ENCODE data around the gene GFY. TPM values are rescaled to one million over a fixed set of nuclear protein-coding genes. Genes with fewer than 3 reads are reported as not detected.

The GFY gene
- total and polyA plus RNA-seq, 9 of the 15 experiments (the other 6 are each of a cell fraction or from before 2014, with no cell fraction given): 0.06 to 0.40 (median 0.19) TPM; not detected in 3

DNA sequence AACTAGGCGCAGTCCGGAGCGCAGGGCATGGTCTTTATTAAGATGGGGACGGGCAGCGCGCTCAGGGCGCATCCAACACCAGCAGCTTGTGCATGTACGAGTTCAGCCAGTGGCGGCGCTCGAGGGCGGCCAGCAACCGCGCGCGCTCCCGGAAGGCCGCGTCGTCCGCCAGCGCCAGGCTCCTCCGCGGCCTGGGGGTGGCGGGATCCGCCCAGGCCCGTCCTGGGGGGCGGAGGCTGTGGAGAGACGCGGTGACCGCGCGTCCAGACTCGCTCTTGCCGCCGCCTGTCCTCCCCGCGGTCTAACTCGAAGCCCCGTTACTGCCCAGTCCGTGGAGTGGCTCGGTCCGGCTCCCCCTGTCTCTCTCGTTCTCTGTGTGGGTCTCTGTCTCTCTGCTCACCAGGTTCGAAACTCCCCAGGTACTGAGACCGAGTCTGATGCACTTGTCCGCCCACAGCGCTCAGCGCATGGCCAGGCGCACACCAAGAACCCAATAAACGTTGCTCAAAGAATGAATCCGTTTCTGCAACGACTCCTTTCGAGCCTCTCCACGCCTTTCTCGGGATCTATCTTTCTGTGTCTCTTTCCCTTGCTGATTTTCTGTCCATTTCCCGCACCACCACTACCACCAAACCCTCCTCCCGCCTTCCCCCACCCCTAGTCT, 2.6 kb upstream of the GFY start (continued):
- TF ChIP-seq RBM34 (IDR thresholded peaks at IDR 0.05; ENCODE audit: borderline replicate concordance, insufficient read depth, low read length): no peak
- TF ChIP-seq HNRNPLL (IDR thresholded peaks at IDR 0.05; ENCODE audit: low read depth, low read length, poor library complexity, severe bottlenecking): peak; percentile 55
- TF ChIP-seq, protein P1, sequence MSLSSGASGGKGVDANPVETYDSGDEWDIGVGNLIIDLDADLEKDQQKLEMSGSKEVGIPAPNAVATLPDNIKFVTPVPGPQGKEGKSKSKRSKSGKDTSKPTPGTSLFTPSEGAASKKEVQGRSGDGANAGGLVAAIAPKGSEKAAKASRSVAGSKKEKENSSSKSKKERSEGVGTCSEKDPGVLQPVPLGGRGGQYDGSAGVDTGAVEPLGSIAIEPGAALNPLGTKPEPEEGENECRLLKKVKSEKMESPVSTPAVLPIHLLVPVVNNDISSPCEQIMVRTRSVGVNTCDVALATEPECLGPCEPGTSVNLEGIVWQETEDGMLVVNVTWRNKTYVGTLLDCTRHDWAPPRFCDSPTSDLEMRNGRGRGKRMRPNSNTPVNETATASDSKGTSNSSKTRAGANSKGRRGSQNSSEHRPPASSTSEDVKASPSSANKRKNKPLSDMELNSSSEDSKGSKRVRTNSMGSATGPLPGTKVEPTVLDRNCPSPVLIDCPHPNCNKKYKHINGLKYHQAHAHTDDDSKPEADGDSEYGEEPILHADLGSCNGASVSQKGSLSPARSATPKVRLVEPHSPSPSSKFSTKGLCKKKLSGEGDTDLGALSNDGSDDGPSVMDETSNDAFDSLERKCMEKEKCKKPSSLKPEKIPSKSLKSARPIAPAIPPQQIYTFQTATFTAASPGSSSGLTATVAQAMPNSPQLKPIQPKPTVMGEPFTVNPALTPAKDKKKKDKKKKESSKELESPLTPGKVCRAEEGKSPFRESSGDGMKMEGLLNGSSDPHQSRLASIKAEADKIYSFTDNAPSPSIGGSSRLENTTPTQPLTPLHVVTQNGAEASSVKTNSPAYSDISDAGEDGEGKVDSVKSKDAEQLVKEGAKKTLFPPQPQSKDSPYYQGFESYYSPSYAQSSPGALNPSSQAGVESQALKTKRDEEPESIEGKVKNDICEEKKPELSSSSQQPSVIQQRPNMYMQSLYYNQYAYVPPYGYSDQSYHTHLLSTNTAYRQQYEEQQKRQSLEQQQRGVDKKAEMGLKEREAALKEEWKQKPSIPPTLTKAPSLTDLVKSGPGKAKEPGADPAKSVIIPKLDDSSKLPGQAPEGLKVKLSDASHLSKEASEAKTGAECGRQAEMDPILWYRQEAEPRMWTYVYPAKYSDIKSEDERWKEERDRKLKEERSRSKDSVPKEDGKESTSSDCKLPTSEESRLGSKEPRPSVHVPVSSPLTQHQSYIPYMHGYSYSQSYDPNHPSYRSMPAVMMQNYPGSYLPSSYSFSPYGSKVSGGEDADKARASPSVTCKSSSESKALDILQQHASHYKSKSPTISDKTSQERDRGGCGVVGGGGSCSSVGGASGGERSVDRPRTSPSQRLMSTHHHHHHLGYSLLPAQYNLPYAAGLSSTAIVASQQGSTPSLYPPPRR (CRISPR knock-in tag; IDR thresholded peaks at IDR 0.05; ENCODE audit: borderline replicate concordance): no peak
- TF ChIP-seq STAT5B (CRISPR knock-in tag; IDR thresholded peaks at IDR 0.05): no peak
- TF ChIP-seq SMARCC2 (IDR thresholded peaks at IDR 0.05; ENCODE audit: low read depth): no peak
- TF ChIP-seq ZC3H11A (IDR thresholded peaks at IDR 0.05; ENCODE audit: low read depth, low read length): no peak
- TF ChIP-seq, protein P2, sequence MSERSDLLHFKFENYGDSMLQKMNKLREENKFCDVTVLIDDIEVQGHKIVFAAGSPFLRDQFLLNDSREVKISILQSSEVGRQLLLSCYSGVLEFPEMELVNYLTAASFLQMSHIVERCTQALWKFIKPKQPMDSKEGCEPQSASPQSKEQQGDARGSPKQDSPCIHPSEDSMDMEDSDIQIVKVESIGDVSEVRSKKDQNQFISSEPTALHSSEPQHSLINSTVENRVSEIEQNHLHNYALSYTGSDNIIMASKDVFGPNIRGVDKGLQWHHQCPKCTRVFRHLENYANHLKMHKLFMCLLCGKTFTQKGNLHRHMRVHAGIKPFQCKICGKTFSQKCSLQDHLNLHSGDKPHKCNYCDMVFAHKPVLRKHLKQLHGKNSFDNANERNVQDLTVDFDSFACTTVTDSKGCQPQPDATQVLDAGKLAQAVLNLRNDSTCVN (CRISPR knock-in tag; IDR thresholded peaks at IDR 0.05): no peak
- TF ChIP-seq ZNF134 (CRISPR knock-in tag; conservative IDR thresholded peaks at IDR 0.05): no peak
- TF ChIP-seq SMAD4 (CRISPR knock-in tag; conservative IDR thresholded peaks at IDR 0.05): peak; percentile 86
- TF ChIP-seq, protein P3, sequence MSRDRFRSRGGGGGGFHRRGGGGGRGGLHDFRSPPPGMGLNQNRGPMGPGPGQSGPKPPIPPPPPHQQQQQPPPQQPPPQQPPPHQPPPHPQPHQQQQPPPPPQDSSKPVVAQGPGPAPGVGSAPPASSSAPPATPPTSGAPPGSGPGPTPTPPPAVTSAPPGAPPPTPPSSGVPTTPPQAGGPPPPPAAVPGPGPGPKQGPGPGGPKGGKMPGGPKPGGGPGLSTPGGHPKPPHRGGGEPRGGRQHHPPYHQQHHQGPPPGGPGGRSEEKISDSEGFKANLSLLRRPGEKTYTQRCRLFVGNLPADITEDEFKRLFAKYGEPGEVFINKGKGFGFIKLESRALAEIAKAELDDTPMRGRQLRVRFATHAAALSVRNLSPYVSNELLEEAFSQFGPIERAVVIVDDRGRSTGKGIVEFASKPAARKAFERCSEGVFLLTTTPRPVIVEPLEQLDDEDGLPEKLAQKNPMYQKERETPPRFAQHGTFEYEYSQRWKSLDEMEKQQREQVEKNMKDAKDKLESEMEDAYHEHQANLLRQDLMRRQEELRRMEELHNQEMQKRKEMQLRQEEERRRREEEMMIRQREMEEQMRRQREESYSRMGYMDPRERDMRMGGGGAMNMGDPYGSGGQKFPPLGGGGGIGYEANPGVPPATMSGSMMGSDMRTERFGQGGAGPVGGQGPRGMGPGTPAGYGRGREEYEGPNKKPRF (IDR thresholded peaks at IDR 0.05; ENCODE audit: low read depth, low read length): no peak
- TF ChIP-seq ZNF274 (IDR thresholded peaks at IDR 0.05; ENCODE audit: borderline replicate concordance, low read depth, low read length): no peak
- TF ChIP-seq, protein P4, sequence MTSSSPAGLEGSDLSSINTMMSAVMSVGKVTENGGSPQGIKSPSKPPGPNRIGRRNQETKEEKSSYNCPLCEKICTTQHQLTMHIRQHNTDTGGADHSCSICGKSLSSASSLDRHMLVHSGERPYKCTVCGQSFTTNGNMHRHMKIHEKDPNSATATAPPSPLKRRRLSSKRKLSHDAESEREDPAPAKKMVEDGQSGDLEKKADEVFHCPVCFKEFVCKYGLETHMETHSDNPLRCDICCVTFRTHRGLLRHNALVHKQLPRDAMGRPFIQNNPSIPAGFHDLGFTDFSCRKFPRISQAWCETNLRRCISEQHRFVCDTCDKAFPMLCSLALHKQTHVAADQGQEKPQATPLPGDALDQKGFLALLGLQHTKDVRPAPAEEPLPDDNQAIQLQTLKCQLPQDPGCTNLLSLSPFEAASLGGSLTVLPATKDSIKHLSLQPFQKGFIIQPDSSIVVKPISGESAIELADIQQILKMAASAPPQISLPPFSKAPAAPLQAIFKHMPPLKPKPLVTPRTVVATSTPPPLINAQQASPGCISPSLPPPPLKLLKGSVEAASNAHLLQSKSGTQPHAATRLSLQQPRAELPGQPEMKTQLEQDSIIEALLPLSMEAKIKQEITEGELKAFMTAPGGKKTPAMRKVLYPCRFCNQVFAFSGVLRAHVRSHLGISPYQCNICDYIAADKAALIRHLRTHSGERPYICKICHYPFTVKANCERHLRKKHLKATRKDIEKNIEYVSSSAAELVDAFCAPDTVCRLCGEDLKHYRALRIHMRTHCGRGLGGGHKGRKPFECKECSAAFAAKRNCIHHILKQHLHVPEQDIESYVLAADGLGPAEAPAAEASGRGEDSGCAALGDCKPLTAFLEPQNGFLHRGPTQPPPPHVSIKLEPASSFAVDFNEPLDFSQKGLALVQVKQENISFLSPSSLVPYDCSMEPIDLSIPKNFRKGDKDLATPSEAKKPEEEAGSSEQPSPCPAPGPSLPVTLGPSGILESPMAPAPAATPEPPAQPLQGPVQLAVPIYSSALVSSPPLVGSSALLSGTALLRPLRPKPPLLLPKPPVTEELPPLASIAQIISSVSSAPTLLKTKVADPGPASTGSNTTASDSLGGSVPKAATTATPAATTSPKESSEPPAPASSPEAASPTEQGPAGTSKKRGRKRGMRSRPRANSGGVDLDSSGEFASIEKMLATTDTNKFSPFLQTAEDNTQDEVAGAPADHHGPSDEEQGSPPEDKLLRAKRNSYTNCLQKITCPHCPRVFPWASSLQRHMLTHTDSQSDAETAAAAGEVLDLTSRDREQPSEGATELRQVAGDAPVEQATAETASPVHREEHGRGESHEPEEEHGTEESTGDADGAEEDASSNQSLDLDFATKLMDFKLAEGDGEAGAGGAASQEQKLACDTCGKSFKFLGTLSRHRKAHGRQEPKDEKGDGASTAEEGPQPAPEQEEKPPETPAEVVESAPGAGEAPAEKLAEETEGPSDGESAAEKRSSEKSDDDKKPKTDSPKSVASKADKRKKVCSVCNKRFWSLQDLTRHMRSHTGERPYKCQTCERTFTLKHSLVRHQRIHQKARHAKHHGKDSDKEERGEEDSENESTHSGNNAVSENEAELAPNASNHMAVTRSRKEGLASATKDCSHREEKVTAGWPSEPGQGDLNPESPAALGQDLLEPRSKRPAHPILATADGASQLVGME (CRISPR knock-in tag; IDR thresholded peaks at IDR 0.05): peak; percentile 57
- TF ChIP-seq ZNF766 (CRISPR knock-in tag; conservative IDR thresholded peaks at IDR 0.05): no peak
